Measurements from ENCODE around the gene HSD17B14.
A peak's percentile ranks its signal among the peaks of the same experiment; 100 is the strongest.
"Not testable (repeated sequence)": the region's sequence is repeated elsewhere in the genome, so short reads cannot be mapped to it uniquely, and the experiment has no call there.

HSD17B14 gene

DNA sequence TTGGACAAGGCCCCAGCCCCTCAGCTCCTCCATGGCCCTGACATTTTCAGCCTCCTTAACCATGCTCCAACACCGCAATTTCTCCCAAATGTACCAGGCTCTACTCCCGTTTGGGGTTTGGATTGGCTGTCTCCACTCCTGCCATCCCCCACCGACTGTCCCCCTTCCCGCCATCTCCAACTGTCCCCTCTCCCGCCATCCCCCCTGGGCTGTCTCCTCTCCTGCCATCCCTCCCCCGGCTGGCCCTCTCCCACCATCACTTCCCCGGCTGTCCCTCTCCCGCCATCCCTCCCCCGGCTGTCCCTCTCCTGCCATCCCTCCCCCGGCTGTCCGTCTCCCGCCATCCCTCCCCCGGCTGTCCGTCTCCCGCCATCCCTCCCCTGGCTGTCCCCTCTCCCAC is 30.8 kb downstream of the HSD17B14 start:
- Mint-ChIP-seq H3K4me1 (ENCODE audit: low read depth) (peaks cover 12% of the 10 kb centered on the region), H3K4me3 (no peak overlapping the region), H3K27me3 (ENCODE audit: low read depth) (no peaks in the 10 kb centered on the region), H3K9me3 (no peaks in the 10 kb centered on the region), H3K27ac (no peak overlapping the region), H3K36me3 (ENCODE audit: low read depth) (peaks cover 1% of the 10 kb centered on the region)

DNA sequence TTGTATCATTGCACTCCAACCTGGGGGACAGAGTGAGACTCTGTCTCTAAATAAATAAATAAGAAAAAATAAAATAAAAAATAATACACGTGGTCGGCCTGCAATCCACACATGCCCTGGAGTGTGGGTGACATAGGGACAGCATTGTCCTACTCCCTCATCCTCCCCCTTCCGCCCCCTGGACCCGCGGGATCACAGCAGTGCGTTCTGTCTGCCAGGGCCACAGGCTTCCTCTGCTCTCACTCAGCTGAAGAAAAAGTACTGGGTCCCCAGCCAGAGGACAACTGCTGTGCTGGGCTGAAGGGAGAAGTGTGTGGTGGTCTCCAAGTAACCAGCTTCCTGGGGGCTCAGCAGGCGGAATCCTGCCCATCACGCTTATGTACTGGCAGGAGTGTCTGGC is 31.8 kb downstream of the HSD17B14 start:
- no peak overlapping the region for H3K4me3 Mint-ChIP-seq
- H3K27me3 Mint-ChIP-seq (ENCODE audit: low read depth), result no peaks in the 10 kb centered on the region
- H3K27ac Mint-ChIP-seq, result no peak overlapping the region
- no peaks in the 10 kb centered on the region for H3K9me3 Mint-ChIP-seq
- H3K36me3 Mint-ChIP-seq (ENCODE audit: low read depth), result peaks cover 4% of the 10 kb centered on the region
- H3K4me1 Mint-ChIP-seq (ENCODE audit: low read depth), result peaks cover 4% of the 10 kb centered on the region

- Mint-ChIP-seq H3K36me3 (ENCODE audit: low read depth) (peaks cover 4% of the 10 kb centered on the region), H3K4me1 (ENCODE audit: low read depth) (no peaks in the 10 kb centered on the region), H3K4me3 (no peak overlapping the region), H3K9me3 (no peaks in the 10 kb centered on the region), H3K27ac (no peak overlapping the region), H3K27me3 (ENCODE audit: low read depth) (no peaks in the 10 kb centered on the region)
Measured at GRCh38 chr19:48802623-48803022, 33.7 kb downstream of the HSD17B14 start.

GRCh38 chr19:48799358-48800300 is 36.7 kb downstream of the HSD17B14 start:
- Mint-ChIP-seq H3K4me3 (no peak overlapping the region), H3K36me3 (ENCODE audit: low read depth) (peaks cover 5% of the 10 kb centered on the region), H3K4me1 (ENCODE audit: low read depth) (peaks cover 8% of the 10 kb centered on the region), H3K27me3 (ENCODE audit: low read depth) (no peaks in the 10 kb centered on the region), H3K9me3 (no peaks in the 10 kb centered on the region), H3K27ac (no peak overlapping the region)

- Mint-ChIP-seq H3K4me1 (ENCODE audit: low read depth) (peaks cover 11% of the 10 kb centered on the region), H3K27ac (no peak overlapping the region), H3K36me3 (ENCODE audit: low read depth) (peaks cover 5% of the 10 kb centered on the region), H3K9me3 (no peaks in the 10 kb centered on the region), H3K27me3 (ENCODE audit: low read depth) (no peaks in the 10 kb centered on the region), H3K4me3 (no peak overlapping the region)
Measured at GRCh38 chr19:48798937-48799336, 37.4 kb downstream of the HSD17B14 start.

- Mint-ChIP-seq H3K36me3 (ENCODE audit: low read depth) (peaks cover 5% of the 10 kb centered on the region), H3K9me3 (no peaks in the 10 kb centered on the region), H3K4me3 (peak overlapping the region; percentile 48), H3K27me3 (ENCODE audit: low read depth) (no peaks in the 10 kb centered on the region), H3K27ac (peak overlapping the region; percentile 31), H3K4me1 (ENCODE audit: low read depth) (peaks cover 11% of the 10 kb centered on the region)
Measured at GRCh38 chr19:48797103-48797502, 39.2 kb downstream of the HSD17B14 start.

DNA sequence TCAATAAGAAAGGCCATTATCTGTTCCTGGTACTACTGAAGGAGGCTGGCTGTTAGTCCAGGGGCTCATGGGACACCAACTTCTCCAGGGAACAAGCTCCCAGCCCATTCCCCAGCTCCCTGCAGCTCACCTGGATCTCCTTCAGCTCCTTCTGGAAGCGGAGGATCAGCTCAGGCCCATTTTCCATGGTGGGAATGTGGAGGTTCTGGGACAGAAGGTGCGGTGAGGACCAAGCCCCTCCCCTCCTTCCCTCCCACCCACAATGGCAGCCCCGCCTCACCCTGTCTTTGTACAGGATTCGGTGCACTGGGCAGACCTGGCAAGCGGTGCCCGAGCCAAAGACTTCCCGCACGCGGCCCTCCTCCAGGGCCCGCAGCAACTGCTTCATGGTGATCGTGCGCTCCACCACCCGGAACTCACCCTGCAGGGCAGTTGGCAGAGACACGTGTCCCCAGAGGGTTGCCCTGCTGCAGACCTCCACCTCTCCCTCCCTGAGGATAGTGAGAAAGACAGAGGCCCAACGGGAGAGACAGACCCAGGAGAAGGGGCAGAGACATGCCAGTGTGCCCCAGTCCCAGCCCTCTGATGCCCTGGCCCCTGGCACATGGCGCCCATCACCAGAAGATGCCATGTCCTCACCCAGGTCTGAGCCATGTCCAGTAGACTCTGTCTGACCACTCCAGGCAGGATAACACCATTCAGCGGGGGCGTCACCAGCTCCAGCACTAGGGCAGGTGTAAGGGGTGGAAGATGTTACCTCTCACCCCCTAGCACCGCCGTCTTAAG is 39.8 kb downstream of the HSD17B14 start:
- no peaks in the 10 kb centered on the region for H3K9me3 Mint-ChIP-seq
- no peak overlapping the region for H3K27ac Mint-ChIP-seq
- H3K4me3 Mint-ChIP-seq, result no peak overlapping the region
- peaks cover 5% of the 10 kb centered on the region for H3K36me3 Mint-ChIP-seq (ENCODE audit: low read depth)
- H3K27me3 Mint-ChIP-seq (ENCODE audit: low read depth), result no peaks in the 10 kb centered on the region
- H3K4me1 Mint-ChIP-seq (ENCODE audit: low read depth), result peaks cover 11% of the 10 kb centered on the region

- Mint-ChIP-seq H3K36me3 (ENCODE audit: low read depth) (peaks cover 5% of the 10 kb centered on the region), H3K4me1 (ENCODE audit: low read depth) (peaks cover 11% of the 10 kb centered on the region), H3K9me3 (no peaks in the 10 kb centered on the region), H3K4me3 (peak overlapping the region; percentile 93), H3K27ac (peak overlapping the region; percentile 87), H3K27me3 (ENCODE audit: low read depth) (no peaks in the 10 kb centered on the region)
Measured at GRCh38 chr19:48795685-48796070, 40.6 kb downstream of the HSD17B14 start.

GRCh38 chr19:48795055-48795684 is 41.1 kb downstream of the HSD17B14 start:
- Mint-ChIP-seq H3K4me3 (peak overlapping the region; percentile 93), H3K36me3 (ENCODE audit: low read depth) (peaks cover 3% of the 10 kb centered on the region), H3K27ac (peak overlapping the region; percentile 87), H3K4me1 (ENCODE audit: low read depth) (peaks cover 11% of the 10 kb centered on the region), H3K9me3 (no peaks in the 10 kb centered on the region), H3K27me3 (ENCODE audit: low read depth) (no peaks in the 10 kb centered on the region)

DNA sequence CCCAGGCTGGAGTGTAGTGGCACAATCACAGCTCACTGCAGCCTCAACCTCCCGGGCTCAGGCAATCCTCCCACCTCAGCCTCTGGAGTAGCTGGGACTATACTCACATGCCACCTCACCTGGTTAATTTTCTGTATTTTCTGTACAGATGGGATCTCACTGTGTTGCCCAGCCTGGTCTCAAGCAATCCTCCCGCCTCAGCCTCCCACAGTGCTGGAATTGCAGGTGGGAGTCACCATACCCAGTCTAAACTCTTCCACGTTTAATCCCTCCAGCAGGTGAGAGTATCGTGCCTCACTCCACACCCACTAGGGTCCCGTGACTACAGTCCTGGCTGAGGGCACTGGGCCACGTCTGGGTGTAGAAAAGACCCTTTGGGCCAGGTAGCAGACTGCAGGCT is 42.0 kb downstream of the HSD17B14 start:
- H3K4me3 Mint-ChIP-seq, result peak overlapping the region; percentile 70
- no peak overlapping the region for H3K27ac Mint-ChIP-seq
- H3K36me3 Mint-ChIP-seq (ENCODE audit: low read depth), result peaks cover 3% of the 10 kb centered on the region
- peaks cover 11% of the 10 kb centered on the region for H3K4me1 Mint-ChIP-seq (ENCODE audit: low read depth)
- H3K9me3 Mint-ChIP-seq, result no peaks in the 10 kb centered on the region
- H3K27me3 Mint-ChIP-seq (ENCODE audit: low read depth), result no peaks in the 10 kb centered on the region

GRCh38 chr19:48793271-48793670 is 43.0 kb downstream of the HSD17B14 start:
- peaks cover 11% of the 10 kb centered on the region for H3K4me1 Mint-ChIP-seq (ENCODE audit: low read depth)
- H3K9me3 Mint-ChIP-seq, result no peaks in the 10 kb centered on the region
- no peaks in the 10 kb centered on the region for H3K27me3 Mint-ChIP-seq (ENCODE audit: low read depth)
- H3K4me3 Mint-ChIP-seq, result no peak overlapping the region
- peaks cover 3% of the 10 kb centered on the region for H3K36me3 Mint-ChIP-seq (ENCODE audit: low read depth)
- H3K27ac Mint-ChIP-seq, result no peak overlapping the region

- H3K4me1 Mint-ChIP-seq (ENCODE audit: low read depth); H3K4me3 Mint-ChIP-seq; H3K9me3 Mint-ChIP-seq; H3K27me3 Mint-ChIP-seq (ENCODE audit: low read depth); H3K27ac Mint-ChIP-seq; H3K36me3 Mint-ChIP-seq (ENCODE audit: low read depth): not testable (repeated sequence)
Measured at GRCh38 chr19:48787331-48787730, 49.0 kb downstream of the HSD17B14 start.

DNA sequence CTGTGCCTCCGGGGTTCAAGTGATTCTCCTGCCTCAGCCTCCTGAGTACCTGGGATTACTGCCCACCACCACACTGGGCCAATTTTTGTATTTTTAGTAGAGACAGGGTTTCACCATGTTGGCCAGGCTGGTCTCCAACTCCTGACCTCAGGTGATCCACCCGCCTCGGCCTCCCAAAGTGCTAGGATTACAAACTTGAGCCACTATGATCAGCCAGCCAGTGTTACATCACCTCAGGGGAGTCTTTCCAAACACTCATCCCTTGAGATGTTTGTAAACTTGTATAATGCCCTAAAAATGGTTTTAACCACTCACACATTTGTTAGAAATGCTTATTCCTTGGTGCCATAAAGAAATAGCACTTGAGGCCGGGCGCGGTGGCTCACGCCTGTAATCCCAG is 49.9 kb downstream of the HSD17B14 start:
- H3K36me3 Mint-ChIP-seq (ENCODE audit: low read depth); H3K4me1 Mint-ChIP-seq (ENCODE audit: low read depth); H3K9me3 Mint-ChIP-seq; H3K27ac Mint-ChIP-seq; H3K27me3 Mint-ChIP-seq (ENCODE audit: low read depth); H3K4me3 Mint-ChIP-seq: not testable (repeated sequence)

DNA sequence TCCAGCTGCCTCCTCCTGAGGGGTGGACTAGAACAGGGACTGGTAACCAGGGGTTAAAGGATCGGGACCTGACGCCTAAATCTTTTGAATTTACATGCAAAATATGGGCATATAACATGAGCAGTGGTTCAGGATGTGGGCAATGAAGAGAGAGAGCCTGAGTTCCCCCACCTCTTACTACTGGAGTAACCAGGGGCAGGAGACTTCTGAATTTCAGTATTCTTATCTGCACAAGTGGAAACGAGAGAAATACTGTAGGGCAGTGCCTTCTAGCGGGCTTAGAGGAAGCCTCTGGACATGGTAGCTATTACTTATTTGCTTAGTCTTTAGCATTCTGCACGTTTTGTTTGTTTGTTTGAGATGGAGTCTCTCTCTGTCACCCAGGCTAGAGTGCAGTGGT is 51.8 kb downstream of the HSD17B14 start:
- Mint-ChIP-seq H3K9me3 (no peaks in the 10 kb centered on the region), H3K4me1 (ENCODE audit: low read depth) (peaks cover 8% of the 10 kb centered on the region), H3K36me3 (ENCODE audit: low read depth) (no peaks in the 10 kb centered on the region), H3K27me3 (ENCODE audit: low read depth) (peaks cover 7% of the 10 kb centered on the region), H3K4me3 (no peak overlapping the region), H3K27ac (no peak overlapping the region)
